OCI-LY1 (cell line): ENCODE data around the gene CTBP2.

Source experiments
- H2AFZ ChIP-seq: fragments of 200-600 bp; sonication (generic), shearing (Covaris generic); 2 replicates; pipeline ENCODE4 v1.6.0; 2014; ENCODE audit warnings: antibody characterized with exemption, mild to moderate bottlenecking, low read length
- H3F3A ChIP-seq: fragments of 200-600 bp; sonication (generic), shearing (Covaris generic); 2 replicates; pipeline ENCODE4 v1.6.0; 2014; ENCODE audit warnings: mild to moderate bottlenecking, antibody characterized with exemption, low read length, moderate library complexity; ENCODE audit not compliant: insufficient read depth
- H3K27ac ChIP-seq: fragments of 200-600 bp; sonication (generic); 2 replicates; pipeline ENCODE4 v1.5.1; 2014; ENCODE audit warnings: low read length, mixed run types, mild to moderate bottlenecking, low read depth; ENCODE audit not compliant: poor library complexity, severe bottlenecking
- H3K27me3 ChIP-seq: fragments of 200-600 bp; sonication (generic); 2 replicates; pipeline ENCODE4 v1.6.0; 2014; ENCODE audit warnings: antibody characterized with exemption, mild to moderate bottlenecking, low read length, moderate library complexity; ENCODE audit not compliant: insufficient read depth
- H3K36me3 ChIP-seq: fragments of 200-600 bp; sonication (generic); 2 replicates; pipeline ENCODE4 v1.6.1; 2014; ENCODE audit warnings: mild to moderate bottlenecking, antibody characterized with exemption, low read length, moderate library complexity, mixed read lengths; ENCODE audit not compliant: insufficient read depth
- H3K4me1 ChIP-seq: fragments of 200-600 bp; sonication (generic); 2 replicates; pipeline ENCODE4 v1.5.1; 2014; ENCODE audit warnings: mild to moderate bottlenecking, low read length, moderate library complexity; ENCODE audit not compliant: insufficient read depth, severe bottlenecking
- H3K4me2 ChIP-seq: fragments of 200-600 bp; sonication (generic), shearing (Covaris generic); 2 replicates; pipeline ENCODE4 v1.6.1; 2014; ENCODE audit warnings: low read length
- H3K4me3 ChIP-seq: fragments of 200-600 bp; sonication (generic); 2 replicates; pipeline ENCODE4 v1.5.1; 2014; ENCODE audit warnings: low read length, low read depth, mild to moderate bottlenecking, mixed read lengths; ENCODE audit not compliant: poor library complexity, severe bottlenecking
- H3K79me2 ChIP-seq: fragments of 200-600 bp; shearing (Covaris generic); 2 replicates; pipeline ENCODE4 v1.6.1; 2016; ENCODE audit warnings: mixed run types, low read length, mixed read lengths; ENCODE audit not compliant: insufficient read depth
- H3K9ac ChIP-seq: fragments of 200-600 bp; sonication (generic), shearing (Covaris generic); 2 replicates; pipeline ENCODE4 v1.6.1; 2014; ENCODE audit warnings: mild to moderate bottlenecking, low read length, mixed read lengths
- H3K9me2 ChIP-seq: fragments of 200-600 bp; sonication (generic), shearing (Covaris generic); 2 replicates; pipeline ENCODE4 v1.6.1; 2014; ENCODE audit warnings: low read depth, mild to moderate bottlenecking, low read length, mixed read lengths
- H3K9me3 ChIP-seq: fragments of 200-600 bp; shearing (Covaris generic); 2 replicates; pipeline ENCODE4 v1.6.1; 2014; ENCODE audit warnings: low read length, mixed read lengths
- H4K20me1 ChIP-seq: fragments of 200-600 bp; sonication (generic), shearing (Covaris generic); 2 replicates; pipeline ENCODE4 v1.6.0; 2016; ENCODE audit warnings: mild to moderate bottlenecking, low read length; ENCODE audit not compliant: insufficient read depth
- CTCF ChIP-seq: fragments of 200-600 bp; sonication (generic), shearing (Covaris generic); IDR thresholded peaks from 2 replicates; pipeline ENCODE4 v1.5.1; 2017; ENCODE audit warnings: mild to moderate bottlenecking, antibody characterized with exemption, low read length, moderate library complexity, mixed read lengths
- EZH2 ChIP-seq: fragments of 200-600 bp; sonication (generic), shearing (Covaris generic); IDR thresholded peaks from 2 replicates; pipeline ENCODE4 v1.8.0; 2017; ENCODE audit warnings: borderline replicate concordance, mixed run types, mild to moderate bottlenecking, antibody characterized with exemption, low read length, moderate library complexity, mixed read lengths

Gene CTBP2

DNA sequence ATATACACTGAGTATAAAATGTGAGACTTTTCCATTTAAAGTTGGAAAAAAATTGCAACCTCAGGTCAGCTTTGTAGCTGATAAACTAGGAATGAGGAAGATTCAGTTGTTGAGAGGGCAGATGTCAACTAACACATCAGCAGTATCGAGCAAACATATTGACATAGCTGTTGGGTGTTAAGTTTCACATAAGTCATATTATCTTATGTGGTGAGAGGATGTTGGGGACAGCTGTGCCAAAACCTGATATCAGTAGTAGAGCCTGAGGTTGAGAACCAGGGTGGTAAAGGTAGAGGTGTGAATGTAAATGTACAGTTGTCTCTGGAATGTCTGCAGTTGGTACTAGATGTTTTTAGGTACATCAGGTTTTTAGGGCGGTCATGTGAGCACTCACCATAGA is 213.4 kb downstream of the CTBP2 start:
- Histone ChIP-seq H3K27ac (no peak overlapping the region), H3K9me2 (no peaks in the 10 kb centered on the region), H3K9me3 (no peaks in the 10 kb centered on the region), H2AFZ (no peak overlapping the region), H3K9ac (no peak overlapping the region), H3K4me1 (peaks cover 13% of the 10 kb centered on the region), H3K4me2 (no peak overlapping the region), H3K4me3 (no peak overlapping the region), H3K36me3 (peaks cover 27% of the 10 kb centered on the region; the same call in 1 of the 2 replicates), H3K79me2 (peaks cover 72% of the 10 kb centered on the region), H4K20me1 (no peaks in the 10 kb centered on the region), H3K27me3 (no peaks in the 10 kb centered on the region), H3F3A (no peaks in the 10 kb centered on the region)
- TF ChIP-seq EZH2 (no peak), CTCF (no peak)

DNA sequence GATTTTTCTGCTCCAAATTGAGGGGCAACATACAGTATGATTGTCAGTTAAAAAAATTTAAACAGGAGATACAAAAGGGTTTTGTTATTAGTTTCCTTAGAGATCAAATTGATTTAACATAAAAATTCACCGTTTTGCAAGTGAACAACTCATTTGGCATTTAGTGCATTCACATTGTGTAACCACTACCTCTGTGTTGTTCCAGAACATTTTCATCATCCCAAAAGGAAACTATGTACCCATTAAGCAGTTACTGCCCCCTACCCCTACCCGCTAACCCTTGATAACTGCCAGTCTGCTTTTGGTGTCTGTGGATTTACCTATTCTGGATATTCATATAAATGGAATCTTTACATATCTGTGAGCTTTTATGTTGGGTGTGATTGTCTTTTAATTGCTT is 215.4 kb downstream of the CTBP2 start:
- H4K20me1 ChIP-seq, result no peaks in the 10 kb centered on the region

DNA sequence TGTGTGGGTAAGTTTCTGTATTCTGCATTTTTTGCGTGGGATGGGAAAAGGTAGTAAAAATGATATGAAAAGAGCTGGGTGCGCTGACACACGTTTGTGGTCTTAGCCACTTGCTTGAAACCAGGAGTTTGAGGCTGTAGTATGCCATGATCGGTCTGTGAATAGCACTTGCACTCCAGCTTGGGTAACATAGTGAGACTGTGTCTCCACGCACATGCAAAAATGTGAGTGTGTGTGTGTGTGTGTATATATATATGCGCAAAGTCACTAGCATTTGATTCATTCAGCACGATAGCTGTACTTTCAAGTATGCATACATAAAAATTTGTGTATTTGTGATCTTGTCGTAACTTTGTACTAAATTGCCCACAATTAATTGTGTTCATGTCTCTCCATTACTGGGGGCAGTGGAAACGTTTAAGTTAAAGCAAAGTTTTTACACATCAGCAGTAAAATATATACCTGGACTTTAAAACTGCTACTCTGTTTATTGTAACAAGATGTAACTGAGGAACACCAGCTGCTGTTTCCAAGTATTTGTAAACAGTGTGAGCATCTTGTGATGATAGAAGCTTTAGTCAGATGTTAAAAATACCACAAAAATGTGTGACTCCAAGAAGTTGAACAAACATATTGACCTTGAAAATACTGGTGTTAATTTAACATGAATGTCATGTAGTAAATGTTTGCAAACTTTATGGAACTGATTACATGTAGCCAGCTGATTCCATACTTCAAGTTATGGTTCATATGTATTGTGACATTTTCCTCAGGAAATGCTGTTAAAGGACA is 216.9 kb downstream of the CTBP2 start:
- Histone ChIP-seq H3K4me2 (no peak overlapping the region), H2AFZ (no peak overlapping the region), H4K20me1 (no peaks in the 10 kb centered on the region), H3K9me3 (no peaks in the 10 kb centered on the region), H3K9me2 (no peaks in the 10 kb centered on the region), H3K9ac (no peak overlapping the region), H3K27ac (no peak overlapping the region), H3K79me2 (peaks cover 75% of the 10 kb centered on the region), H3K36me3 (peaks cover 22% of the 10 kb centered on the region; the same call in 1 of the 2 replicates), H3K27me3 (no peaks in the 10 kb centered on the region), H3K4me1 (peaks cover 25% of the 10 kb centered on the region), H3K4me3 (no peak overlapping the region), H3F3A (no peaks in the 10 kb centered on the region)
- no peak for TF ChIP-seq CTCF
- TF ChIP-seq EZH2, result no peak

More for the DNA sequence above, 215.4 kb downstream of the CTBP2 start:
- no peak for TF ChIP-seq EZH2
- no peak for TF ChIP-seq CTCF
- Histone ChIP-seq H3K9ac (no peak overlapping the region), H3K4me3 (no peak overlapping the region), H3K27me3 (no peaks in the 10 kb centered on the region), H3K9me2 (no peaks in the 10 kb centered on the region), H3K36me3 (peaks cover 27% of the 10 kb centered on the region; the same call in 1 of the 2 replicates), H3K4me2 (no peak overlapping the region), H3F3A (no peaks in the 10 kb centered on the region), H3K79me2 (peaks cover 74% of the 10 kb centered on the region), H3K27ac (no peak overlapping the region), H2AFZ (no peak overlapping the region), H3K9me3 (no peaks in the 10 kb centered on the region), H3K4me1 (peaks cover 22% of the 10 kb centered on the region)
